Right cardiac atrium (tissue), 5 donors: Measurements from ENCODE around the gene NISCH. TPM values are rescaled to one million over a fixed set of nuclear protein-coding genes. Genes with fewer than 3 reads are reported as not detected.
"Not testable (repeated sequence)": the region's sequence is repeated elsewhere in the genome, so short reads cannot be mapped to it uniquely, and the experiment has no call there.

Experiments
- ATAC-seq, 2 donors: fragments of 200-7000 bp; cut with Tn5 transposase; one replicate each; pipeline versions ENCODE4 v1.8.0 to v1.9.1; 2020; ENCODE audit warnings: moderate library complexity in 2 of 2, mild to moderate bottlenecking in 1 of 2
- DNase-seq, 3 donors: peaks; one replicate each; pipeline ENCODE4 v3.0.0-alpha.2; 2020
- H3K27ac ChIP-seq: one replicate; pipeline ENCODE4 v1.5.1; 2013; ENCODE audit warnings: mild to moderate bottlenecking, low read length, control low read depth, moderate library complexity
- H3K27me3 ChIP-seq: one replicate; pipeline ENCODE4 v1.6.1; 2013; ENCODE audit not compliant: control insufficient read depth, insufficient read depth
- H3K4me1 ChIP-seq: one replicate; pipeline ENCODE4 v1.6.1; 2013; ENCODE audit warnings: low read length; ENCODE audit not compliant: control insufficient read depth, insufficient read depth
- H3K4me3 ChIP-seq: one replicate; pipeline ENCODE4 v1.5.1; 2013; ENCODE audit warnings: low read length, control low read depth
- H3K9me3 ChIP-seq: one replicate; pipeline ENCODE4 v1.6.1; 2013; ENCODE audit warnings: low read length; ENCODE audit not compliant: control insufficient read depth
- WGBS: extraction: QIAGEN DNeasy Blood & Tissue Kit; methylation state at CpG from one replicate; pipeline ENCODE4 v1.1.7; 2013; 5-methylcytosine and 5-hydroxymethylcytosine counted together
- intact Hi-C, 4 donors: fragments of 100-400 bp; cut with DNase I; formaldehyde crosslinking; loops; one replicate each; pipeline versions ENCODE4 v1.11.0 to v1.14.0; 2022 to 2023
- polyA plus RNA-seq: library from polyadenylated mRNA; stranded (reverse); fragments of 200-250 nt; gene quantifications from one replicate; pipeline ENCODE4 v1.2.3, GENCODE V29; 2013
- total RNA-seq, 4 donors: library from RNA; stranded (reverse); fragmentation: NEBNext Ultra II Directional; extraction: Animal tissue kit (Norgen Biotek cat#: 25700); gene quantifications; one replicate each; pipeline ENCODE4 v1.2.1, GENCODE V29; 2021
- donor health status: healthy with polysubstance abuse.
- donor health status: DM: no; HTN: yes; CAD: no.
- donor health status: DM: no; HTN: no; CAD: no.
- donor health status: DM: no; HTN: yes; CAD: no; lungs with severe emphysema.
- donor health status: DM: yes; HTN: yes; CAD: no.

Gene NISCH
- total and polyA plus RNA-seq, 5 donors = 31.2 to 59.2 (median 50.7) TPM

DNA sequence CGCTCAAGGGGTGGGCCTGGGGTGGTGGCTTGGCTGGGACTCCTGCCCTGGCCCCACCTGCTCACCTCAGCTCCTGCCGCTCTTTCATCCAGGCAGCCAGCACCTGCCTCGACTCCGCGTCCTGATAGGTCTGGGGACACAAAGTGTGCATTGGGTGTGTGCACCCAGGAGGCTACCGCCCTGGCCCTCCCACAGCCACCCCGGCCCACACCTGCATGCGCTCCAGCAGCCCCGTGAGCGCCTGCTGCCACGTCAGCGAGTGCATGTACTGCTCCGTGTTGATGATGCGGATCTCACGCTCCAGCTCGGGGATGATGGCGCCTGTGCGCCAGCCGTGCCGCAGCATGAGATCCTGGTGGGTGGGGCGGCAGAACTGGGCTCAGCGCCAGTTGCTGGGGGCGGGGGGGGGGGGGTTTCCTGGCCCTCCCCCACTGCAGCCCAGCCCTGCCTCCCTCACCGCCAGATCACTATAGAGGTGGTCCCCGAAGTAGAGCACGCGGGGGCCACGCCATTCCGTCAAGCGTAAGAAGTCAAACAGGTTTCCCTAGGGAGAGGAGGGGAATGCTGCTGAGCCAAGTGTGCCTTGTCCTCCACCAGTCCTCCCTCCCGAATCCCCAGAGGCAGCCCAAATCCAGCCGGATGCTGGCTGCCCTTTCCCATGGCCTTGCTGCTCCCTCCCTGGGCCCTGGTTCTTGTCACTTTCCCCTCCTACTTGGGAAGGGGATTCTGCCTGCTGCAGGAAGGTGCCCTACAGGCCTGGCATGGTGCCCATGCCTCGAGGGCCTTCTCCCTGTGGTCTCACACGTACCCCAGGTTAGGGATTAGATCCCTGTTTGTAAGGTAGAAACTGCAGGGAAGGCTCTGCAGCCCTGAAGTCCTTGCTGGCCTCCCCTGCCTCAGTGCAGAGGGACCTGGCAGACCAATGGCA, 69.6 kb downstream of the NISCH start:
- WGBS = 56% methylated on average over 34 of the region's 34 CpGs
- peaks cover 33% of the 10 kb centered on the region for H3K4me1 ChIP-seq
- intact Hi-C loops = no loop called here
- no peaks in the 10 kb centered on the region for H3K9me3 ChIP-seq
- H3K27me3 ChIP-seq = no peaks in the 10 kb centered on the region
- peak; percentile 9 to 55 for ATAC-seq
- H3K4me3 ChIP-seq = no peak overlapping the region
- DNase-seq = peak; percentile 72 to 87 (median 80)
- H3K27ac ChIP-seq = peak overlapping the region; percentile 69

GRCh38 chr3:52525680-52526561, 70.5 kb downstream of the NISCH start:
- H3K4me3 ChIP-seq = no peak overlapping the region
- intact Hi-C loops = no loop called here
- peaks cover 37% of the 10 kb centered on the region for H3K4me1 ChIP-seq
- H3K27me3 ChIP-seq = no peaks in the 10 kb centered on the region
- 63% methylated on average over 9 of the region's 9 CpGs for WGBS
- DNase-seq (peak; percentile 24 to 55 (median 40)), ATAC-seq (no peak)
- no peaks in the 10 kb centered on the region for H3K9me3 ChIP-seq
- H3K27ac ChIP-seq = peak overlapping the region; percentile 69

- Histone ChIP-seq H3K27ac (peak overlapping the region; percentile 69), H3K4me1 (peaks cover 38% of the 10 kb centered on the region)
- intact Hi-C loops, DNase-seq, H3K27me3 ChIP-seq, H3K4me3 ChIP-seq, H3K9me3 ChIP-seq, ATAC-seq: not testable (repeated sequence)
- 93% methylated on average over 5 of the region's 5 CpGs for WGBS
Observed at GRCh38 chr3:52526671-52527038, 71.3 kb downstream of the NISCH start.

DNA sequence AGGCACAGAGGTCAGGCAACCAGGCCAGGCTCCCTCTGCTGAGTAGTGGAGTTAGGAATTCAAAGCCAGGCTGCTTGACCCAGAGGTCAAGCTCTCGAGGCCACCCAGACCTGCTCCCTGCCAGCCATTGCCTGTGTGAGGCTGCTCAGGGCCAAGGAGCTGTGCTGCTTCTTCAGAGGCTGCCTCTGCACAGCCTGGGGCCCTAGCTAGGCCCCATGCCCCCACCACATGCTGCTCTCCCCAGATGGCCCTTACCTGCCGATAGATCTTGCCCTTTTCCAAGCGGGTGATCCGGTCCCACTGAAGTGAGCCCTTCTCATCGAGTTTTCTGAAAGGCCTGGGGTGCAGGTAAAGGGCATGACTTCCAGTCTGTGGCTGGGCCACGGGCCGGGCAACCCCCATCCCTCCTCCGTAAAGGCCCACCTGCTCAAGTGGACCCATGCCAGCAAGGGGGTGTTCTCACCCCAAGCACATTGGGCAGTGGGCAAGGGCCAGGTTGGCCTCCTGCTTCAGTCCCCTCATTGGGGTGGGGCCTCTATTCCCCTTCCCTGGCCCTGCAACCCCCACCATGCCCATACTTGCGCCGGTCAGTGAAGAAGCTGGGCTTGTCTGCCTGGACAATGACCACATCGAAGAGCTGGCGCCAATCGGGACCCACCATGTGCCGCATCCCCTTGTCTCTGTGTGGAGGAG, 71.8 kb downstream of the NISCH start:
- peaks cover 44% of the 10 kb centered on the region for H3K4me1 ChIP-seq
- 91% methylated on average over 14 of the region's 14 CpGs for WGBS
- no peaks in the 10 kb centered on the region for H3K9me3 ChIP-seq
- ATAC-seq = no peak
- no peak overlapping the region for H3K27ac ChIP-seq
- no peaks in the 10 kb centered on the region for H3K27me3 ChIP-seq
- peak; percentile 23 to 61 (median 55) for DNase-seq
- intact Hi-C loops = no loop called here
- H3K4me3 ChIP-seq = no peak overlapping the region

DNA sequence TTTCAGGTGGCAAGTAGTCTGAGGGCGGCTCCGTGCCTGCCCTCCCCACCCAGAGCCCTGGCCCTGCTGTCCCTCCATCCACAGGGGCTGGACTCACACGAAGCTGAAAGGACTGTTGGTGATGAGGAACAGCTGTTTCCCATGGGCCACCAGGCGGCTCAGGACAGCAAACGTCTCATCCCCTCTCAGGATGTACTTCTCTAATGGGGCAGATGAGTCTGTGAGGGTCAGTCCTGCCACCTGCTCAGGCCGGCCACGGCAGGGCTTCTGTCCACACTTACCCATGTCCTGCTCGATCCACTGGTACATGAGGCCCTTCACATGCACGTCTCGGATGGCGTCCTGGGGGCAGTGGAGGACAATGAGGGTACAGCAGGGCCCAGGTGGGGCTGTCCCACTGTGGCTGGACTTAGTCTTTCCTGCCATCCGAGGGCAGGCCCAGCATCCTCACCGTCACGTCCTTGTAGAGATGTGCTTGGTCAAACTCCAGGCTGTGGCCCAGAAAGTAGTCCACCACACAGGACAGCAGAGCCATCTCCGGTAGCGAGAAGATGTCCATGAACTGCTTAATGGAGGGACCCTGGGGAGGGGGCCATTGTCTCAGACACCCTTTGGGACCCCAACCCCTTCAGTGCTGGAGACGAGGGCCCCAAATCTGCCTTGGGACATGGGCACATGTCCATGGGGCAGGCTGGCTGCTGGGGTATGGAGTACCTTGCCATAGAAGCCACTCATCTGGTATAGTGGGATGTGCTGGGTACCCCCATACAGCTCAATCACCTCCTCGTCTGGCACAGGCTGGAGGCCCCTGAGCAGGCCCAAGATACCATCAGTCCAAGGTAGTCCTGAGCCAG, 72.6 kb downstream of the NISCH start:
- intact Hi-C loops = no loop called here

GRCh38 chr3:52528586-52529375, 73.4 kb downstream of the NISCH start:
- no peaks in the 10 kb centered on the region for H3K9me3 ChIP-seq
- intact Hi-C loops = no loop called here
- H3K4me3 ChIP-seq = no peak overlapping the region
- no peak for ATAC-seq
- H3K4me1 ChIP-seq = peaks cover 44% of the 10 kb centered on the region
- H3K27me3 ChIP-seq = no peaks in the 10 kb centered on the region
- peak; percentile 35 to 60 (median 59) for DNase-seq
- peak overlapping the region; percentile 98 for H3K27ac ChIP-seq
- 84% methylated on average over 25 of the region's 25 CpGs for WGBS

More for the DNA sequence above, 72.6 kb downstream of the NISCH start:
- H3K4me3 ChIP-seq = no peak overlapping the region
- H3K27ac ChIP-seq = no peak overlapping the region
- H3K9me3 ChIP-seq = no peaks in the 10 kb centered on the region
- DNase-seq = peak; percentile 15 to 56 (median 46)
- no peaks in the 10 kb centered on the region for H3K27me3 ChIP-seq
- ATAC-seq = no peak
- 81% methylated on average over 18 of the region's 18 CpGs for WGBS
- H3K4me1 ChIP-seq = peaks cover 44% of the 10 kb centered on the region

DNA sequence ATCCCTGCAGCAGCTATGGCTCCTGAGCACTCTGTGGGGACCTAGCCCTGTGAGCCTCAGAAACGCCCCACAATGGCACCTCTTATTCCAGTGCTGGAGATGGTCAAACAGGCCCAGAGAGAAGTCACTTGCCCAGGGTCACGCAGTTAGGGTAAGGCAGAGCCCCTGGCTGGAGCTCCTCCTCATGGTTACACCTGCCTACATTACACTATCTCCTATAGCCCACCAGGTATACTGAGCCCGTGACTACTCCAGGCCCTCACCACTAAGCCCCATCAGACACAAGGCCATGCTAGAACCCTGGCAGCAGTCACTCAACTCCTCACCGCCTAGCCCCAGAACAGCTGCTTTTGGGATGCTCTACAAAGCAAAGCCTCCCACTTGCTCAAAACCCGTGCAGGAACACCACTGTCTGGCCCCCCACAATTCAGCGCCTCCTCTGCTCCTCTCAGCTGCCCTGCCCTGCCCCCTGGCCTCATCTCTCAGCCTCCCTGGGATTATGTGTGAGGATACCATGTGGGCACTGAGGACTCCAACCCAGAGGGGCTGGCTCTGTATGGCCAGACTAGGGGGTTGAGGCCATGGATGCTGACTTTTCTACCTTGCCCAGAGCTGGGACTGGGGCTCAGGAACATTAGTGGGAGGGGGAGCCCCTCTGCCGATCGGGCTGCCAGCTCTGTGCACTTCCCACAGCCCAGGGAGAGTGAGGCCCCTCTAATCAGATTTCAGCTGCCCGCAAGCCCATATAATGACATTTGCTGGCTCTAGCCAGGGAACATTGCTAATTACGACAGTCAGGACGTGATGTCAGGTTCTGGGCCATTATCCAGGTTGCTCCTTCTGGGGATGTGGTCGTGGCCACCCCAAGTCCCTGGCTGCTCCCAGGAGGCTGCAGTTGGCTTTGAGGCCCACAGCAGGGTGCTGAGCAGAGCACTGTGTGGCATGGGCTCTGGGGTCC, 74.3 kb downstream of the NISCH start:
- Histone ChIP-seq H3K4me3 (no peak overlapping the region), H3K27ac (peak overlapping the region; percentile 98), H3K4me1 (peaks cover 40% of the 10 kb centered on the region), H3K27me3 (no peaks in the 10 kb centered on the region), H3K9me3 (no peaks in the 10 kb centered on the region)
- peak; percentile 25 to 43 for ATAC-seq
- WGBS = 44% methylated on average over 12 of the region's 12 CpGs
- DNase-seq = peak; percentile 77 to 83 (median 79)
- intact Hi-C loops = loop anchor here in 1 of 4 donors (5.0 kb wide), 1 partner anchor 47 kb away; no protein-coding TSS in a partner anchor

GRCh38 chr3:52530918-52531826, 75.8 kb downstream of the NISCH start:
- peak; percentile 66 to 83 (median 82) for DNase-seq
- intact Hi-C loops = loop anchor here in 1 of 4 donors (5.0 kb wide), 1 partner anchor 49 kb away; no protein-coding TSS in a partner anchor
- H3K4me1 ChIP-seq = peaks cover 27% of the 10 kb centered on the region

More at GRCh38 chr3:52530918-52531826, 75.8 kb downstream of the NISCH start:
- WGBS = 59% methylated on average over 10 of the region's 10 CpGs
- Histone ChIP-seq H3K4me3 (no peak overlapping the region), H3K27ac (peak overlapping the region; percentile 98), H3K27me3 (no peaks in the 10 kb centered on the region), H3K9me3 (no peaks in the 10 kb centered on the region)
- peak; percentile 31 to 43 for ATAC-seq
